Astrocyte of the spinal cord (primary cell): Measurements from ENCODE around the gene ELAC1.

ENCODE experiments used
- DNase-seq: peaks from one replicate; pipeline ENCODE4 v3.0.0; 2011; ENCODE audit warnings: low read depth, low spot score
- H3K4me3 ChIP-seq: 2 replicates; pipeline ENCODE4 v1.5.1; 2011; ENCODE audit warnings: low read depth, mild to moderate bottlenecking, low read length, moderate library complexity
- in situ Hi-C: cut with HindIII; loops from 2 replicates; pipeline ENCODE4 v1.10.0; 2017; ENCODE audit warnings: low sequenced_read_pairs
- TF ChIP-seq, protein P1 (sequence below): IDR thresholded peaks from 2 replicates; pipeline ENCODE4 v1.5.1; 2012; ENCODE audit warnings: low read depth, mild to moderate bottlenecking, low read length, inconsistent platforms

Gene ELAC1

DNA sequence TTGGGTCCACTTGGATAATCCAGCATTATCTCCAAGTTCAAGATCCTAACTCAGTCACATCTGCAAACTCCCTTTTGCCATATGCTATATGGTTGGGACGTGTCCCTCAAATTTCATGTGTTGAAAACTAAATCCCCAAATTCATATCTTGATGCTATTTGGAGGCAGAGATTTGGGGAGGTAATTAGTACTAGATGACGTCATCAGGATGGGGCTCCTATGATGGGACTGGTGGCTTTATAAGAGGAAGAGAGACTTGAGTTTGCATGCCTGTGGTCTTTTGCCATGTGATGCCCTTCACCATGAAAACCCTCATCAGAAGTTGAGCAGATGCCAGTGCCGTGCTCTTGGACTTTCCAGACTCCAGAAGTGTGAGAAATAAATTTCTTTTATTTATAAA, 45.4 kb downstream of the ELAC1 start:
- in situ Hi-C loops = no loop called here
- no peak overlapping the region for H3K4me3 ChIP-seq
- DNase-seq = no peak
- TF ChIP-seq, protein P1, sequence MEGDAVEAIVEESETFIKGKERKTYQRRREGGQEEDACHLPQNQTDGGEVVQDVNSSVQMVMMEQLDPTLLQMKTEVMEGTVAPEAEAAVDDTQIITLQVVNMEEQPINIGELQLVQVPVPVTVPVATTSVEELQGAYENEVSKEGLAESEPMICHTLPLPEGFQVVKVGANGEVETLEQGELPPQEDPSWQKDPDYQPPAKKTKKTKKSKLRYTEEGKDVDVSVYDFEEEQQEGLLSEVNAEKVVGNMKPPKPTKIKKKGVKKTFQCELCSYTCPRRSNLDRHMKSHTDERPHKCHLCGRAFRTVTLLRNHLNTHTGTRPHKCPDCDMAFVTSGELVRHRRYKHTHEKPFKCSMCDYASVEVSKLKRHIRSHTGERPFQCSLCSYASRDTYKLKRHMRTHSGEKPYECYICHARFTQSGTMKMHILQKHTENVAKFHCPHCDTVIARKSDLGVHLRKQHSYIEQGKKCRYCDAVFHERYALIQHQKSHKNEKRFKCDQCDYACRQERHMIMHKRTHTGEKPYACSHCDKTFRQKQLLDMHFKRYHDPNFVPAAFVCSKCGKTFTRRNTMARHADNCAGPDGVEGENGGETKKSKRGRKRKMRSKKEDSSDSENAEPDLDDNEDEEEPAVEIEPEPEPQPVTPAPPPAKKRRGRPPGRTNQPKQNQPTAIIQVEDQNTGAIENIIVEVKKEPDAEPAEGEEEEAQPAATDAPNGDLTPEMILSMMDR = no peak

GRCh38 chr18:51017140-51017879, 49.5 kb downstream of the ELAC1 start:
- in situ Hi-C loops = no loop called here
- TF ChIP-seq, protein P1 = no peak
- peak; percentile 43 for DNase-seq
- no peak overlapping the region for H3K4me3 ChIP-seq

- DNase-seq = no peak
- no peak overlapping the region for H3K4me3 ChIP-seq
- in situ Hi-C loops = no loop called here
- TF ChIP-seq, protein P1 = no peak
Observed at GRCh38 chr18:51020536-51020935, 52.7 kb downstream of the ELAC1 start.

DNA sequence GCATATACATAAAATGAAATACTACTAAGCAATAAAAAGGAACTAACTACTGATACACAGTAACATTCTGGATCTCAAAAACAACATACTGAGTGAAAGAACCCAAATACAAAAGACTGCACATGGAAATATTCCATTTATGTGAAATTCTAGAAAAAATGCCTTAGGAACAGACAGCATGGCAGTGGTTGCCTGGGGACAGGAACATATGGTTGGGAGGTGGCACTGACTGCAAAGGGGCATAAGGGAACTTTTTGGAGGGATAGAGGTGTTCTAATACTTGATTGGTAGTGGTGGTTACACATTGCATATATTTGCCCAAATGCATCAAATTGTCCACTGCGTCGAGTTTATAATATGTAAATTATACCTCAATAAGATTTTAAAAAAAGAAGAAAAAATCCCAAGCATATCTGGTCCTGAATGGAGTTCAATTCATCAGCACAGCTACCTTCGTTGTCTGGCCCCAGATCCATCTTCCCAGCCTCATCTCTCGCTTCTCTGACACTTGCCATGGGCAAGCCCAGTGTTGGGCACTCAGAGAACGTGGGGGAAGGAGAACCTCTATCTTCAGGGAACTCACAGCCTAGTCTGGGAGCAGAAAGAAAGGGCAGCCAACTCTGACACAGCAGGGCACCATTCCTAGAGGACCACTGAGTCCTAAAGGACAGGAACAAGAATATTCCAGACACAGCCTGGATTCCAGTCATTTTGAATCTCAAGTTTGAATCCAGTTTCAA, 53.6 kb downstream of the ELAC1 start:
- in situ Hi-C loops = no loop called here
- TF ChIP-seq, protein P1 = no peak
- no peak for DNase-seq
- no peak overlapping the region for H3K4me3 ChIP-seq

- in situ Hi-C loops = no loop called here
- no peak for DNase-seq
- no peak overlapping the region for H3K4me3 ChIP-seq
- TF ChIP-seq, protein P1 = no peak
Observed at GRCh38 chr18:51025512-51025911, 57.7 kb downstream of the ELAC1 start.

DNA sequence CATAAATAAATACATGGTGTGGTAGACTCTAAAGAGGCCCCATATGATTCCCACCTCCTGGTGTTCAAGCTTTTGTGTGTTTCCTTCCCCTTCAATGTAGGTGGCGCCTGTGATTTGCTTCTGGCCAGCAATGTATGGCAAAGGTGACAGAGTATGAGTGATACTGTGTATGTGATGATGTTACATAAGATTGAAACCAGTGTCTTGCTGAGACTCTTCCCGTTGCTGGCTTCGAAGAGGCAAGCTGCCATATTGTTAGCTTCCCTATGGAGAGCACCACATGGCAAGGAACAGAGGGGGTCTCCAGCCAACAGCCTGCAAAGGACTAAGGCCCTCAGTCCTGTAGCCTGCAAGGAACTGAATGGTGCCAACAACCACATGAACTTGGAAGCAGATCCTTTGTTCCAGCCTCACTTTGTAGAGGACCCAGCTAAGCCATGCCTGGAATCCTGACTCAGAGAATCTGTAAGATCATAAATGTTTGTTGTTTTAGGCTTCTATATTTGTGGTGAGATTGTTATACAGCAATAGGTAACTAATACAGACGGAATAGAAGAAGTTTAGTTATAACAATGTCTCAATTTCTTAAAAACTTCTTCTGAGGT, 60.5 kb downstream of the ELAC1 start:
- in situ Hi-C loops = no loop called here
- no peak overlapping the region for H3K4me3 ChIP-seq
- TF ChIP-seq, protein P1 = peak; percentile 2
- peak; percentile 72 for DNase-seq
